Right lobe of liver (tissue), 4 donors: ENCODE measurements around the gene KDM1B.

Experiments used
- POLR2A ChIP-seq: fragments of 450-650 bp; IDR thresholded peaks from one replicate; pipeline ENCODE4 v1.6.1; 2017; ENCODE audit warnings: antibody characterized with exemption, mild to moderate bottlenecking
- TF ChIP-seq, protein P1 (sequence below), 4 donors: fragments of 200-600 bp in 3 of 4; fragments of 450-650 bp in 1 of 4; IDR thresholded peaks; one replicate each; pipeline versions ENCODE4 v1.5.1 to v1.8.0; 2016 to 2022; ENCODE audit warnings: antibody characterized with exemption in 4 of 4, mild to moderate bottlenecking in 2 of 4
- donor health status: DM: no; HTN: no; CAD: no.
- donor health status: DM: no; HTN: no; CAD: no.
- donor health status: DM: no; HTN: yes; CAD: no.

DNA sequence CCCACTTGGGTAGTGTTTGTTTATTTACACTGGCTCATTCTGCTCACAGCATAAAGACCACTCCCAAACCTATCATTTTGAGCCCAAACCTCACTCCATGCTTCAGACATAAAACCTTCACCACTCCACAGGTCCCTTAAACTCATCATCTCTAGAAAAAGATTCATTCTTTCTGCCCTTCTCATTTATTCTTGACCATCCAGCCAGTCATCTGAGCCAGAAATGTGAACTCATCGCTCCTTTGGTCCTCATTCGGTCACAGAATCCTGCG lies 12.7 kb upstream of the KDM1B start:
- TF ChIP-seq, protein P1, sequence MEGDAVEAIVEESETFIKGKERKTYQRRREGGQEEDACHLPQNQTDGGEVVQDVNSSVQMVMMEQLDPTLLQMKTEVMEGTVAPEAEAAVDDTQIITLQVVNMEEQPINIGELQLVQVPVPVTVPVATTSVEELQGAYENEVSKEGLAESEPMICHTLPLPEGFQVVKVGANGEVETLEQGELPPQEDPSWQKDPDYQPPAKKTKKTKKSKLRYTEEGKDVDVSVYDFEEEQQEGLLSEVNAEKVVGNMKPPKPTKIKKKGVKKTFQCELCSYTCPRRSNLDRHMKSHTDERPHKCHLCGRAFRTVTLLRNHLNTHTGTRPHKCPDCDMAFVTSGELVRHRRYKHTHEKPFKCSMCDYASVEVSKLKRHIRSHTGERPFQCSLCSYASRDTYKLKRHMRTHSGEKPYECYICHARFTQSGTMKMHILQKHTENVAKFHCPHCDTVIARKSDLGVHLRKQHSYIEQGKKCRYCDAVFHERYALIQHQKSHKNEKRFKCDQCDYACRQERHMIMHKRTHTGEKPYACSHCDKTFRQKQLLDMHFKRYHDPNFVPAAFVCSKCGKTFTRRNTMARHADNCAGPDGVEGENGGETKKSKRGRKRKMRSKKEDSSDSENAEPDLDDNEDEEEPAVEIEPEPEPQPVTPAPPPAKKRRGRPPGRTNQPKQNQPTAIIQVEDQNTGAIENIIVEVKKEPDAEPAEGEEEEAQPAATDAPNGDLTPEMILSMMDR (IDR thresholded peaks at IDR 0.05), result no peak
- no peak for TF ChIP-seq POLR2A
